RWPE1 (cell line): Measurements from ENCODE around the gene RAD9A.
A peak's percentile ranks its signal among the peaks of the same experiment; 100 is the strongest.
"Not testable (repeated sequence)": the region's sequence is repeated elsewhere in the genome, so short reads cannot be mapped to it uniquely, and the experiment has no call there.

Source experiments
- CTCF ChIA-PET: fragments of 350-600 bp; sonication (Branson Sonifier 250); formaldehyde crosslinking; extraction: SDS; loops from one replicate; lab custom pipeline; 2021; lab: Yijun Ruan, JAX
- POLR2A ChIA-PET: fragments of 400-600 bp; formaldehyde crosslinking; extraction: SDS; loops from one replicate; lab custom pipeline; 2020; ENCODE audit warnings: antibody characterized with exemption; ENCODE audit not compliant: low non-redundant PET; lab: Yijun Ruan, JAX
- DNase-seq: peaks from one replicate; pipeline ENCODE4 v3.0.0; 2012; ENCODE audit warnings: low spot score
- H3K27ac ChIP-seq: fragments of 450-650 bp; 2 replicates; pipeline ENCODE4 v1.5.1; 2017
- TF ChIP-seq, protein P1 (sequence below): fragments of 450-650 bp; conservative IDR thresholded peaks from 2 replicates; pipeline ENCODE4 v1.5.1; 2017; ENCODE audit warnings: low read depth, mild to moderate bottlenecking

RAD9A gene

DNA sequence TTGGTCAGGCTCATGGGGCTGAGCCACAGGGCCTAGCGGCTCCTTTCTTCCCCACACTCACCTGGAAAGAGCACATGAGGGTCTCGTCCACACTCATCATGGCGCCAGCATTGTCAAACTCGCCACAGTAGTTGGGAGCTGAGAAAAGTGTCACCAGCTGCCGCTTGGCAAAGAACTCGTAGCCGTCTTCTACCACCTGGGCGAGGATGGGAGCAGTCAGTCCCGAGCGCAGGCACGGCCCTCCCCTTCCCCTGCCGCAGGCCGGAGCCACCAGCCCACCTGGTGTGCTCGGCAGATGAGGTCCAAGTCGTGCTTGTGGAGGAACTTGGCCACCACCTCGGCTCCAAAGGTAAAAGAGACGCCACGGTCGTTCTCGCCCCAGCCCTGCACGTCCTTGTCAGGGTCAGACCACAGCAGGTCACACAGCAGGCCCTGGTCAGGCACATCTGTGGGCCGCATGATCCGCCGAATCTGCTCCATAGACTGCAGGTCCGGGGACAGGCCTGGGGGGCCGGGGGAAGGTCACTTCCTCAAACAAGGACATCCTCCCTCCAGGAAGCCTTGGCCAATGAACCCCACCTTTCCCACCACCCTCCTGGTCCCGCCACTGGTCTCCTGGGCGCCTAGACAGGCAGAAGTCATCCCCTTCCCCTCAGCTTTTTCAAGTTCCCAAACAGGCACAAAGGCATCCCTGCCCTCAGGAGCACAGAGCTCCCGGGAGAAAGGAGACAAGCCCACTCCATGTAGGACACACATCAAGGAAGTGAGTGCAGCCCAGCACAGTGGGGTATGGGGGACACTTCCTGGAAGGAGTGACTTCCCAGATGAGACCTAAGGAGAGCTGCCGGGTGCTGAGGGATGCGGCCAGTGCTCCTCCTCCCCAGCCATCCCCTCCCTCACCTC is 7.1 kb downstream of the RAD9A start:
- ChIA-PET CTCF (interaction anchor here (0.6 kb wide), 1 partner anchor 28 kb away, joined by 6 read pairs; no protein-coding TSS in a partner anchor), POLR2A (no interaction called here)
- DNase-seq = no peak
- TF ChIP-seq, protein P1, sequence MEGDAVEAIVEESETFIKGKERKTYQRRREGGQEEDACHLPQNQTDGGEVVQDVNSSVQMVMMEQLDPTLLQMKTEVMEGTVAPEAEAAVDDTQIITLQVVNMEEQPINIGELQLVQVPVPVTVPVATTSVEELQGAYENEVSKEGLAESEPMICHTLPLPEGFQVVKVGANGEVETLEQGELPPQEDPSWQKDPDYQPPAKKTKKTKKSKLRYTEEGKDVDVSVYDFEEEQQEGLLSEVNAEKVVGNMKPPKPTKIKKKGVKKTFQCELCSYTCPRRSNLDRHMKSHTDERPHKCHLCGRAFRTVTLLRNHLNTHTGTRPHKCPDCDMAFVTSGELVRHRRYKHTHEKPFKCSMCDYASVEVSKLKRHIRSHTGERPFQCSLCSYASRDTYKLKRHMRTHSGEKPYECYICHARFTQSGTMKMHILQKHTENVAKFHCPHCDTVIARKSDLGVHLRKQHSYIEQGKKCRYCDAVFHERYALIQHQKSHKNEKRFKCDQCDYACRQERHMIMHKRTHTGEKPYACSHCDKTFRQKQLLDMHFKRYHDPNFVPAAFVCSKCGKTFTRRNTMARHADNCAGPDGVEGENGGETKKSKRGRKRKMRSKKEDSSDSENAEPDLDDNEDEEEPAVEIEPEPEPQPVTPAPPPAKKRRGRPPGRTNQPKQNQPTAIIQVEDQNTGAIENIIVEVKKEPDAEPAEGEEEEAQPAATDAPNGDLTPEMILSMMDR = no peak
- H3K27ac ChIP-seq = peak overlapping the region; percentile 94

DNA sequence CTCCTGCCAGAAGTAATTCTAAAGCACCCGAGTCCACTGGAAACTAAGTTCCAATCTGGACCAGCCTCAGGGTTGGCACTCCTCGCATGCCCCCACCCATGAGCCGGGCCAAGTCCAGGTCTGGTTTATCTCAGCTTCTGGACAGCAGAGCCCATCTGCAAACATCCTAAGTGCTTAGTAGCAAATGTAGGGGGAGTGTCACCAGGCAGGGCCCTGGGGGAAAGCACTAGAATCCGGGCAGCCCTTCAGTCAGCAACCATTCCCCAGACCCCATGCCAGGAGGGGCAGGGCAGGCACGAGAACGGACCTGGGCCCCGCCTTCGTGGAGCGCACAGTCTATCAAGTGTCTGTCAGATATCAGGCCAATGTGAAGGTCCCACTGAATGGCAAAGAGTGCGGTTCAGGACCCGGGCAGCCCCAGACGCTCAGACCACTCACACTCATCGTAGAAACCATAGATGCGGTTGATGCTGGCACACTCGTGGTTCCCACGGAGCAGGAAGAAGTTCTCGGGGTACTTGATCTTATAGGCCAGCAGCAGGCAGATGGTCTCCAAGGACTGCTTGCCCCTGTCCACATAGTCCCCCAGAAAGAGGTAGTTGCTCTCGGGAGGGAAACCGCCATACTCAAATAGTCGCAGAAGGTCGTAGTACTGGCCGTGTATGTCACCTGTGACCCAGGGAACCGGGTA is 8.6 kb downstream of the RAD9A start:
- no peak for DNase-seq
- ChIA-PET CTCF (interaction anchor here (0.5 to 1.8 kb wide), 8 partner anchors 8 to 546 kb away, joined by 4 to 13 read pairs (median 6); partner anchors contain the start of genes CABP4, RAD9A and RPS6KB2), POLR2A (interaction anchor here (0.6 to 2.4 kb wide), 3 partner anchors 9 to 68 kb away, joined by 3 to 14 read pairs (median 11); partner anchors contain the start of genes RAD9A and TMEM134)
- peak overlapping the region; percentile 94 for H3K27ac ChIP-seq
- TF ChIP-seq, protein P1 = no peak

DNA sequence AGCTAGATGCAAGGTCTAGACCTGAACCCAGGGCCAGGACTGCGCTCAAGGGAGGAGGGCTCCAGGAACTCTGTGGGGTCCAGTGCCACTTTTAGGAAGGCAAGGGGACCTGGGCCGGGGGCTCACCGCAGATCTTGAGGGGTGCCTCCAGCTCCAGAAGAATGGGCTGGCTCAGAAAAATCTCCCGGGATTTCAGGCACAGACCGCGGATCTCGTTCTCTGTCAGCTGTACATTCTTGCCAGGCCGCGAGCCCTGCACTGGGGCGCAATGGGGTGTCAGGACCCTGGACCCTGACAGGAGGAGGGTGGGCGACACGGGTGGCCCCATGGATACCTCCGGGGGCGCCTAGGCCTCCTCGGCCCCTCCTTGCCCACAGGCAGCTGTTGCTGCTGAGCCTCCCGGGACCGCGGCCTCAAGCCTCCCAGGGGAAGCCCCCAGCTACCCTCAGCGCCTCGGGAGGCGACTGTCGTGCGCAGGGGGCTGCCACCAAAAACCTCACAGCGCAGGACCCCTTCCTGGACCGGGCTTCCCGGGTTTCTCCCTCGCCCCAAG is 9.2 kb downstream of the RAD9A start:
- CTCF ChIA-PET = interaction anchor here (0.6 to 2.0 kb wide), 14 partner anchors 9 to 105 kb away, joined by 3 to 13 read pairs (median 4); partner anchors contain the start of genes CABP4, RAD9A and RPS6KB2
- POLR2A ChIA-PET = interaction anchor here (0.6 to 2.4 kb wide), 6 partner anchors 9 to 104 kb away, joined by 3 to 14 read pairs (median 6); partner anchors contain the start of genes RAD9A, RPS6KB2 and TMEM134
- TF ChIP-seq, protein P1 = no peak
- peak overlapping the region; percentile 94 for H3K27ac ChIP-seq
- DNase-seq = no peak

DNA sequence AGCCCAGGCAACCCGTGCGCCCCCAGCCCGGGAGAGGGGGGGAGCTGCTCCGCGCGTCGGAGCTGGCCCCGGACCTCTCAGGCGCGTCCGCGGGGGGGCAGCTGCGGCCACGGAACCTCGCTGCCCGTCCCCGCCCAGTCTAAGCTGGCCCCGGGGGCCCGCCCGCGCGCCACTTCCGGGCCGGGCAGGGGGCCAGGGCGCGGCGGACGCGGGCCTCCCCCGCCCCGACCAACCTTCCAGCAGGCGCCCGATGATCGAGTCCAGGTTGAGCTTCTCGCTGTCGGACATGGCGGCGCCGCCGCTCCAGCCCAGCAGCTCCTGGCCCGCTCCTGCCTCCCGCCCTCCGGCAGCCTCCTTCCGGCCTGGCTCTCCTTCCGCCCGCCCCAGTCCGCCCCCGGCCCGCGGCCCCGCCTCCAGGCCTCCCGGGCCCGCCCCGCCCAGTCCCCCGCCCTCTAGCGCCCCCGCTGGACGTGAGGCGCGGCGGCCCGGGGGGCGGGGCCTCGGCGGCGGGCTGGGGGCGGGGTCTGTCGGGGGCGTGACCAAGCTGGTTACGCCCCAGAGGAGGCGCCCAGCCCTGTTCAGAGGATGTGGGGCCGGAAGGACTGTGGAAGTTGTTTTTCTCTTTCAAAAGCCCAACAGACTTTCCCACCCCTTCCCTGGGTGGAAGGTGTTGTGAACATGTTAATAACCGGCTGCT is 9.9 kb downstream of the RAD9A start, which contains the start of gene PPP1CA:
PPP1CA (minus strand) TSS at position 364 of the 697 bp plus-strand sequence; CDS start at position 288, 76 bp downstream.
- ChIA-PET CTCF (interaction anchor here (0.6 to 2.0 kb wide), 17 partner anchors 10 to 105 kb away, joined by 3 to 13 read pairs (median 4); partner anchors contain the start of genes RAD9A and RPS6KB2), POLR2A (interaction anchor here (0.6 to 2.4 kb wide), 12 partner anchors 9 to 146 kb away, joined by 3 to 14 read pairs (median 4); partner anchors contain the start of genes RAD9A, RPS6KB2 and TMEM134)
- TF ChIP-seq, protein P1 = peak; percentile 85

DNA sequence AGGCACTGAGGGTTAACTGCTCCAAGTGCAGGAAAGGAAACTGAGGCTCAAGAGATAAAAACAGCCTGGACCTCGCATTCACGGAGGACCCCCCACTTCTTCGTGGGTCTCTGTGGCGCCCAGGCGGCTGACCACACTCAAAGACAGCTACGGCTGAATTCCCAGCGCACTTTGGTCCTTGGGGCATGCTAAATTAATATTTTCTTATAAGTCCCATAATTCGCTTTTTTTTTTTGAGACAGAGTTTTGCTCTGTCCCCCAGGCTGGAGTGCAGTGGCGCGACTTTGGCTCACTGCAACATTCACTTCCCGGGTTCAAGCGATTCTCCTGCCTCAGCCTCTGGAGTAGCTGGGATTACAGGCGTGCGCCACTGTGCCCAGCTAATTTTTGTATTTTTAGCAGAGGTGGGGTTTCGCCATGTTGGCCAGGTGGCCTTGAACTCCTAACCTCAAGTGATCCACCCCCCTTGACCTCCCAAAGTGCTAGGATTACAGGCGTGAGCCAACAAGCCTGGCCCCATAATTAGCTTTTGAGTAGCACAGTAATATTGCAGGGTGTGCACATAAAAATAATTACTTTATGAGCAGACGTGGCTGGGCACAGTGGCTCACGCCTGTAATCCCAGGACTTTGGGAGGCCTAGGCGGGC is 10.5 kb downstream of the RAD9A start:
- ChIA-PET POLR2A (interaction anchor here (0.6 to 2.4 kb wide), 11 partner anchors 9 to 175 kb away, joined by 3 to 14 read pairs (median 4); partner anchors contain the start of genes RAD9A, RPS6KB2 and TMEM134), CTCF (interaction anchor here (0.6 to 2.0 kb wide), 10 partner anchors 11 to 1155 kb away, joined by 3 to 12 read pairs (median 4); partner anchors contain the start of genes RAD9A and RPS6KB2)
- peak overlapping the region; percentile 94 for H3K27ac ChIP-seq
- not testable (repeated sequence) for DNase-seq

More for the DNA sequence above, 9.9 kb downstream of the RAD9A start, which contains the start of gene PPP1CA:
- peak; percentile 95 for DNase-seq
- peak within 1 kb of the TSS; percentile 94 for H3K27ac ChIP-seq

DNA sequence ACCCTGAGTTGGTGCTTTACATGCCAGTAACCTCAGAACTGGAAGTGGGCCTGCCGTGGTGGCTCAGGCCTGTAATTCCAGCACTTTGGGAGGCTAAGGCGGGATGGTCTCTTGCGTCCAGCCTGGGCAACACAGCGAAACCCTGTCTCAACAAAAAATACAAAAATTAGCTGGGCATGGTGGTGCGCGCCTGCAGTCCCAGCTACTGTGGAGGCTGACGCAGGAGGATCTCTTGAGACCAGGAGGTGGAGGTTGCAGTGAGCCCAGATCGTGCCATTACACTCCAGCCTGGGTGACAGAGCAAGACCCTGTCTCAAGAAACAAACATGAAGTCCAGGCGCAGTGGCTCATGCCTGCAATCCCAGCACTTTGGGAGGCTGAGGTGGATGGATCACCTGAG is 11.3 kb downstream of the RAD9A start:
- not testable (repeated sequence) for DNase-seq
- ChIA-PET POLR2A (interaction anchor here (0.6 kb wide), 1 partner anchor 175 kb away, joined by 4 read pairs; no protein-coding TSS in a partner anchor), CTCF (interaction anchor here (0.6 to 1.4 kb wide), 3 partner anchors 12 to 1154 kb away, joined by 3 to 5 read pairs (median 5); partner anchors contain the start of gene RAD9A)
- H3K27ac ChIP-seq = peak overlapping the region; percentile 94
